Skeletal muscle cell (primary cell): ENCODE results near the gene RSPH9.
A peak's percentile ranks its signal among the peaks of the same experiment; 100 is the strongest.

Source experiments
- DNase-seq: peaks from one replicate; pipeline ENCODE4 v3.0.0-alpha.2; 2010; ENCODE audit warnings: low read depth
- H3K4me3 ChIP-seq: 2 replicates; pipeline ENCODE4 v1.5.1; 2011; ENCODE audit warnings: low read depth, mild to moderate bottlenecking, control low read depth, low read length, moderate library complexity

Gene RSPH9

GRCh38 chr6:43665376-43665775, 20.5 kb downstream of the RSPH9 start:
- DNase-seq = no peak
- H3K4me3 ChIP-seq = no peak overlapping the region

GRCh38 chr6:43666196-43666920, 21.5 kb downstream of the RSPH9 start:
- H3K4me3 ChIP-seq = no peak overlapping the region
- no peak for DNase-seq

- H3K4me3 ChIP-seq = no peak overlapping the region
- DNase-seq = peak; percentile 21
These were observed 22.7 kb downstream of the RSPH9 start for GRCh38 chr6:43667245-43668150.

- H3K4me3 ChIP-seq = no peak overlapping the region
- peak; percentile 18 for DNase-seq
These were observed 23.6 kb downstream of the RSPH9 start for GRCh38 chr6:43668151-43669028.

- peak; percentile 42 for DNase-seq
- H3K4me3 ChIP-seq = no peak overlapping the region
These were observed 24.4 kb downstream of the RSPH9 start for GRCh38 chr6:43669050-43669921.

- H3K4me3 ChIP-seq = no peak overlapping the region
- no peak for DNase-seq
These were observed 25.2 kb downstream of the RSPH9 start for GRCh38 chr6:43669922-43670622.

GRCh38 chr6:43670623-43670986, 25.8 kb downstream of the RSPH9 start:
- H3K4me3 ChIP-seq = no peak overlapping the region
- DNase-seq = no peak

GRCh38 chr6:43671011-43671800, 26.4 kb downstream of the RSPH9 start:
- DNase-seq = no peak
- H3K4me3 ChIP-seq = no peak overlapping the region

- no peak overlapping the region for H3K4me3 ChIP-seq
- DNase-seq = no peak
These were observed 27.2 kb downstream of the RSPH9 start for GRCh38 chr6:43671801-43672690.

GRCh38 chr6:43673444-43674084, 28.7 kb downstream of the RSPH9 start:
- H3K4me3 ChIP-seq = no peak overlapping the region
- DNase-seq = no peak

- H3K4me3 ChIP-seq = no peak overlapping the region
- DNase-seq = no peak
These were observed 29.5 kb downstream of the RSPH9 start for GRCh38 chr6:43674291-43674690.

- H3K4me3 ChIP-seq = no peak overlapping the region
- DNase-seq = no peak
These were observed 30.1 kb downstream of the RSPH9 start for GRCh38 chr6:43674921-43675320.

GRCh38 chr6:43676962-43677606, 32.2 kb downstream of the RSPH9 start:
- H3K4me3 ChIP-seq = no peak overlapping the region
- DNase-seq = no peak

- no peak for DNase-seq
- no peak overlapping the region for H3K4me3 ChIP-seq
These were observed 32.9 kb downstream of the RSPH9 start for GRCh38 chr6:43677759-43678158.

- H3K4me3 ChIP-seq = no peak overlapping the region
- no peak for DNase-seq
These were observed 33.5 kb downstream of the RSPH9 start for GRCh38 chr6:43678341-43678740.

GRCh38 chr6:43679057-43679456, 34.2 kb downstream of the RSPH9 start:
- no peak overlapping the region for H3K4me3 ChIP-seq
- DNase-seq = no peak
